Stimulated activated naive CD4-positive, alpha-beta T cell treated with Interleukin-2 at 50 U/mL for 16 hours (primary cell): ENCODE data around the gene ACE.
"Not testable (repeated sequence)": the region's sequence is repeated elsewhere in the genome, so short reads cannot be mapped to it uniquely, and the experiment has no call there.

Experiments used
- DNase-seq: peaks from one replicate; lab custom pipeline; 2025; lab: John Stamatoyannopoulos, UW

The ACE gene

DNA sequence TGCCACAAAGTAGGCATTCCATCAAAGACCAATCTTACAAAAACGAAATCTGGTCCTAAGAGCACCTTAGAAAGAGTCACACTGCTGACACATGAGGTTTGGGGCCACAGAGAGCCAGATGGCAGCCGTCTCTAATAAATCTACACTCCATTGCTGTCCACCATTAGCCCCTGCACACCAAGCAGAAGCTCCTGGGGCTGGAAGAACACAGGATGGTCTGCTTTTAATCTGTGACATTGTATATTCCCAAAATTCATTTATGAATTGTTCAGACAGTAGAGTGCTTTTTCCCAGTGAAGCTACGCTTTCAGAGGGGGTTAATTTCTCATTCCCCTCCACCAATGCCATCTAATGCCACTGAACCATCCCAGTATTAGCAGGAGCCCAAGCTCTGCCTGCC, 32.4 kb upstream of the ACE start:
- DNase-seq, result no peak

DNA sequence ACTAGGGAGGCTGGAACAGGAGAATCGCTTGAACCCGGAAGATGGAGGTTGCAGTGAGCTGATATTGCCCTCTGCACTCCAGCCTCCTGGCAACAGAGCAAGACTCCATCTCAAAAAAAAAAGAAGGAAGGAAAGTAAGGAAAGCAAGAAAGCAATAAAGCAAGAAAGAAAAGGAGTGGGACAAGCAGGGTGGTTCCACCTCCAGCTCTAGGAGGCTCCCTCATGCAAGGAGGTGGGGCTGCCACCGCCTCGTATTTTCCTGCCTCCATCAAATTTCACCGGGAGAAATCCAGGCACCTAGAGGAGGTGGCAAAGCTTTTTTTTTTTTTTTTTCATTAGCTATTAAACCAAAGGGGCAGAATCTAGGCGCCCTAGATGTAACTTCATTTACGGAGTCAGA, 31.8 kb upstream of the ACE start:
- DNase-seq, result no peak

DNA sequence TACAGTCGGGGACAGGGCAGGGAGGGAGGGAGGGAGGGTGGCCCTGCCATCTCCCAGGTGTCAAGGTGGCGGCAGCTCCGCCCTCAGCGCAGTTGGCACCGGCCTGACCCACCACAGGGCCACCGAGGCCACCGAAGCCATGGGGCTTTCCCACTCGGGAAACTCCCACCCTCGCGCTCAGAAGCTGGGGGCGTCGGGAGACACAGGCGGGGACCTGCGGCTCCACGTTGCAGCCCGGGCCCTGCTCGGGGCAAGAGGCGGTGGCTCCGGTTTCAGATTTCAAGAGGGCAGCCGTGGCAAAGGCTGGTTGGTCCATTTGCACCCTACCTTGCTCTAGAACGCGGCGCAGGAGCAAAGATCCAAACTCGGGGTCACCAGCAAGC, 31.3 kb upstream of the ACE start:
- DNase-seq, result peak; percentile 76

DNA sequence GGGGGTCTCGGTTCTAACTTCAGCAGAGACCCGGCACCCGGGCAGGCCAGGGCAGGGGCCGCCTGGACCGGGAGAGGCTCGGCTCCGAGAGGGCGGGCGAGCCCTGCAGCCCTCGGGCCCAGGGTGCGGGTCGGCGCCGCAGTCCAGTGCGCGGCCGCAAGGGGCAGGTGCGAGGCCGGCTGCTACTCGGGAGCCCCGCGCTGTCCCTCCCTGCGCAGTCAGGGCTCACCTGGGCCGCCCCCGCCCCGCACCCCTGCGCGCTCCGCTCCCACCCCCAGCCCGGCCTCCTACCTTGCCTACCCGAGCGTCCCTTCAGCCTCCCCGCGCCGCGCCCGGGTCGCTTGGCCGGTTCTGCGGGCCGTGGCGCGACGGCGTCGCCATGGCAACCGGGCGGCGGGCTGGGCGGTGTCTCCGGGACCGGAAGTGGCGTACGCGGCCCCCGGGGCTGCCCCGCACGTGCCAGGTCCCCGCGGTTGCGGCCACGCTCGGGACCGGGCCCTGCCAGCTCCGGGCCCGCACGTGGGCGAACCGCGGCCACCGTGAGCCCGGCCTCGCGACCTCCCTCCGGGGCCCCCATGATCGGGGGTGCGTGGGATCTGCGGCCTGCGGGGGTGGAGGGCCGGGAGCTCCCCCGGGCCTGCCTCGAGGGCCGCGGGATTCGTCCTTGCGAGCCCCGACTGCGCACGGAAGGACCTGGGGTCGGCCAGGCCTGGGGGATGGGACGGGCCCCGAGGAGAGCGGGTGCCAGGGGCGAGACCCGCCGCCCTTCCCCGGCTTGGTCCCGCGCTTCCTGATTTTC, 30.7 kb upstream of the ACE start, which contains the start of gene CYB561:
CYB561 (minus strand) TSS at position 353 of the 799 bp plus-strand sequence. CDS start 8,759 bp downstream, outside the sequence.
- DNase-seq, result peak; percentile 74

DNA sequence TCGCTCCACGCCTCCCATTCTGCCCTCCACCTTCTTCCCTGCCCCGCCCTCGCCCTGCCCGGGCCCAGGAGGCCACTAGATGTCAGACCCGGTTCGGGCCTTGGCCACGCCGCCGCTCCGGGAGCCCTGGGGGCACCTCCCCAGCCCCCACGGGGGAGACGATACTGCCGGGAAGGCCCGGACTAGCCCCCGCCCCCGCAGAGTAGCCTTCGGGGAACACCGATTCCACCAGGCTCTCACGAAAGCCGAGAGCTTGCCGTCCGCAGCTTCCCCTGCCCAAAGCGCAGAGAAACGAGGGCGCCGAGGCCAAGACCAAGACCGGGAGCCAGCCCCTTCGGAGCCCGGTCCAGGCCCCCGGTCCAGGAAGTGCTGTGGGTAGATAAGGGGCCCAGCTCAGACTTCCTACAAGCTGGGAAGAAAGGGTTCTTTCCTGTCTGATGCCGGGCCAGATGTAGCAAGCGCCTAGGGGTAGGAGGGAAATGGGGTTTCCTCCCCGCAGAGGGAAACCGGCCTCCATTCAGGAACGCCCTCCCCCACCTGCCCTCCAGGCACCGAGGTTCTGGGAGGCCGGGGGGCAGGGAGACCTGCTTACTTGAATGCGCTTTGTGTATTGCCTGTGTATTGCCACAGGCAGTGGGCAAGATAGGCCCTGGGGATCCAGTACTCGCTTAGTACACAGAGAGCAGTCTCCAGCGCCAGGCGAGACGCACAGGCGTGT, 29.9 kb upstream of the ACE start:
- peak; percentile 65 for DNase-seq

DNA sequence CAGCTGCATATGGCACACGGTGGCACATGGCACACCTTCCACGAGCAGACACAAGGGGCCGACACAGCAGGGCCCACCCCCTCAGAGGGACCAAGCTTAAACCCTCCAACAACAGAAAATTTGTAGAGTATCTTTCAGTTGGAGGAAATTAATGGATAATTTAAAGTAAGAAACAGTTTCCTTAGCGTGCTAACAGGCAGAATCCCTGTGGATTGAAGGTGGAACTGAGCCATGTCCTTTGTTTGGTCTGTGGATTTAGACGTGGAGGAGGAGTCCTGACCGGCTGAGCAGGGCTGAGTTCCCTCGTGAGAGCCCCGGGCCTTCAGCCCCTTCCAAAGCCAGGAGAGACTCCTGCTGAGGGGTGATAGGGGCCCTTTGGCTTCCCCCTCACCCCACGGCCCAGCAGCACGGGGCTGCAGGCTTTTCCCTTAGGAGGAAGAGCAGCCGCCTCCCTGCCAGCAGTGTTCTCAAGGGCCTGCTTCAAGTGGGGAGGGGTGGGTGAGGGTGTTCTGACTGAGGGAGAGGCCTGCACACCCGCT, 29.3 kb upstream of the ACE start:
- DNase-seq, result no peak

DNA sequence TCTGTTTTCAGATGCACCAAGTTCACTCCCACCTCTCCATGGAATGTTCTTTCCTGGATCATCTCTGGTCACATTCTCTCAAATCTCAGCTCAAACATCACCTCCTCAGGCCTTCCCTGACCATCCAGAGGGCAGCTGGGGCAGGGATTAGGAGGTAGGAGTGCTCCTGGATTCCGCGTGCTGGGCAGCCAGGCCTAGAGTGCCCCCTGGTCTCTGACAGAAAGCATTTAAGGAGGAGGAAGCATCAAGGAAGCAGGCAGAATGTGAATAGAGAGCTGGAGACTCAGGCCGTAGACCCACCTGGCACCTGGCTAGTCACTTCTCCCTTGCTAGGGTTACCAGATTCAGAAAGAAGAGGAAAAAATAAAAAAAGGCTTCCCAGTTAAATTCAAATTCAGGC, 28.2 kb upstream of the ACE start:
- DNase-seq, result no peak

DNA sequence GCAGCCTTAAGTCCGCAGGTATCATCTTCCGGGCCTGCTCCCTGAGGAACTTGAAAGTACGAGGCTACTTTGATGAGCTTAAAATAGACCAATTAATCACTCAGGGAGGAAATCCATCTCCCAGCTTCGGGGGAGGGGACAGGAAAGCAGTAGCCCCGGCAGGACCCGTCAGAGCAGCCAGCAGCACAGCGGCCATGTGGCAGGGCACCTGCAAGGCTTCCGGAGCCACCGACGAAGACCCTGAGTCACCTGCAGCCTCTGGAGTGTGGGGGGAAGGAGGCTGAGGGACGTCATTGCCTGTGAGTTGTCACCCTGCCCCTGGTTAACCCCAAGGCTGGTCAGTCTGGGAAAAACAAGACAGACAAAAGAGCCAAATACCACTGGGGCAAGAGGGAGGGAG, 26.3 kb upstream of the ACE start:
- peak; percentile 10 for DNase-seq

DNA sequence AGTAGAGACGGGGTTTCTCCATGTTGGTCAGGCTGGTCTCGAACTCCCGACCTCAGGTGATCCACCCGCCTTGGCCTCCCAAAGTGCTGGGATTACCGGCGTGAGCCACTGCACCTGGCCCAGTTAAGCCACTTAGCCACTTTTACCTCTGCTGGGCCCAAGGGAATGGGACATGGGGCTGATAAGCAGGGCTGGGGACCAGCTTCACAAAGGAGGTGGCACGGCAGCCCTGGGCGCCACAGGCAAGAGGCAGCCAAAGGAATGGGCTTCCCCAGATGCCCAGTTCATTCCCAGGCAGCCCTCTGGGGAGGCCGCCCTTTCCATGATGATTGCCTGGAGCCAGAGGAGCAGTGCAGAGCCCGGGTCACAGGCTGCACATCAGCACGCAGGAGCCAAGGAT, 25.7 kb upstream of the ACE start:
- no peak for DNase-seq

DNA sequence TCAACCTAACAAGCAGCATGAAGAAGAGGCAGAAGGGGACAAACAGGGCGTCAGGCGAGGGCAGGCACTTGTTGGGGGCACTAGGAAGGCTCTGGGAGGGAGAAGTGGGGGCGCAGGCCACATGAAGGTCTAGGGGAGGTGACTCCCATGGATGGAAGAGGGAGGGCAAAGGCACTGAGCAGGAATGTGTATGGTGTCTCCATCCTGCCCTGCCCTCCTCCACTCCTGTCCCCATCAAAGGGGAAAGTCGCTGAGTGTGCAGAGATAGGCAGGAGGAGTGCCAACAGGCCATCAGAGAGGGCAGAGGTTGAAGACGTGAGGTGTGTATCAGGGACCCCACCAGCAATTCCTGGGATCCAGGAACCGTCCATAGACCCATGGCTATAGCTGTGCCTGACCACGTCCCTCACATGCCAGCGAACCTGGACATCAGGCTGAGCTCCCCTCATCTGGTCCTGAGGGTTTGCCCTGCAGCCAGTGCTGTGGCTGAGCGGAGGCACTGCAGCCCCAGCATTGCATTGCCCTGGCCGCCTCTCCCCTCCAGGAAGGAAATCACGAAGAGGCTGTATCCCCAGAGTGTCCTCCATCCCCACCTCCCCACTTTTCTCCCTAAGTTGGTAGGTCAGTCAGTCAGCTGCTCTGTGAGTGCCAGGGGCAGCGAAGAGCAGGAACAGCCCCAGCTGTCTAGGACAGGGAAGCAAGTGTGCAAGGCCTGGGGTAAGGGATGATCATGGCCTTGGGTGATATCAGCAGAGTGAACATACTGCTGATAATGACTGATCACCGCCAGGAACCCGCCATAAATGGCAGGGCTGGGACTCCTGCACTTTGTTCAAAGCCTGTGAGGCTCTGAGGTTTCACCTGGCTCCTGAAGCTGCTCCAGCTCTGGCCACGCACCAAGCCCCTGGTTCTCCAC, 24.6 kb upstream of the ACE start:
- no peak for DNase-seq

DNA sequence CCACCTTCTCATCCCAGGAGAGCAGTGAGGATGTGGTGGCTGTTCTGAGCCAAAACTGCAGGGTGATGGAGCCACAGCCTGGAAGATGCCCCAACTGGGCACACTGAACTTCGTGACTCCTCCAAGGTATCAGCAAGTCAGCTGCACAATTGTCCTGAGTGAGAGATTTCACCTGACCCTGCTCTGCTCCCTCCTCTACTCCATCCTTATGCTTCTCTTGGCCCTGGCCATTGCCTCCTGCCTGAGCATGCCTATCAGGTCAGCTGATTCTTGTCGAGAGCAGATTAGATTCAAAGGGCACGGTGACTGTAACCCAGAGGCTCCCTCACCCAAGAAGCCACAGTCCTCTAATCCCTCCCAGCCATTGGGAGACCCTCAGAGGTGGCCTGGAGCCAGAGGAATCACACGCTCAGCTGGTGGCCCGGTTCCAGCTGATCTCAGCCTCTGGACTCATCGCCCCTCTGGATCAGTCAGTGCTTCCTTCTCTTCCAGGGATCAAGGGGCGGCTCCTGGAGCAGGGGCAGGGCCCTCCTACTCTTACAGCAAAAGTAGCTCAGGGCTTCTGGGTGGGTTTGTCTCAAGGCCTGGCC, 23.8 kb upstream of the ACE start:
- no peak for DNase-seq

DNA sequence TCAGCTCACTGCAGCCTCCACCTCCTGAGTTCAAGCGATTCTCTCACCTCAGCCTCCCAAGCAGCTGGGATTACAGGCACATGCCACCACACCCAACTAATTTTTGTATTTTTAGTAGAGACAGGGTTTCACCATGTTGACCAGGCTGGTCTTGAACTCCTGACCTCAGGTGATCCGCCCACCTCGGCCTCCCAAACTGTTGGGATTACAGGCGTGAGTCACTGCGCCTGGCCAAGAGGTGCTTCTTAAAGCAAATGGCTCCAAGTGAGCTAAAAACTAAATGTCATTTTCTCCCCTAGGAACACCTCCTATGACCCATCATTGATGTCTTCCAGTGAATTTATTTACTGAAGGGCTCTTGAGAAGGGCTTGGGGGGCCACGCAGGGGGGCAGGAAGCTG, 22.5 kb upstream of the ACE start:
- not testable (repeated sequence) for DNase-seq

DNA sequence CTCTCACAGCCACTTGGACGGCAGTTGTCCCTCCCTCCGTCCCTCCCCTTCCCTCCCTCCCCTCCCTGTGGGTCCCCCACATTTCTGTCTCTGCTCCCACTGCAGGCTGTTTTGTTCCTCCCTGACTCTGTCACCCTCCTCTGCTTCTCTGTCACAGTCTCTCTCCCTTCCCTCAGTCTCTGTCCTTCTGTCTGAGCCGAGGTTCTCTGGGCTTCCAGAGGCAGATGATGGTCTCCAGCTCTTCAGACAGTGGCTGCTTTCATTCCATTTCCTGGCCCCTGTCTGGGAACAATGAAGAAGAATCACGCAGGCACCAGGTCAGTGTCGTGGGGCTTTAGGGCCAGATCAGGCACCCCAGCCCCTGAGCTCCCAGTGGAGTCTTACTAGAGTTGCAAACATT, 21.9 kb upstream of the ACE start:
- DNase-seq, result no peak

DNA sequence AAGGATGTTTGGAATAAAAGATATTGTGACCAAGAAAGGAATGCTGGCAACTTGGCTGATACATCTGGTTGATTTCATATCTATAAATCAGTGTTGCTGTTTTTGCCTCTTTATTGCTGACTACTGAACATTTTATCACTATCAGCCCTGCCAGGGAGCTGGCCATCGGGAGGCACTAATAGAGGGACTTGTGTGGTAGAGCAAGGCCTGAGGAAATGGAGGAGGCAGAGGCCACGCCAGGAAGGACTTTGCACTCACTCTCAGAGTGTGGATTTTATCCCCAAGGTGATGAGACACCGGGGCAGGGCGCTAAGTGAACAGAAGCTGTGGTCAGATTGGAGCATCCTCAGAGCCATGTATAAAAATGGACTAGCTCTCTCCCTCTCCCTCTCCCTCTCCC, 21.4 kb upstream of the ACE start:
- DNase-seq, result no peak

DNA sequence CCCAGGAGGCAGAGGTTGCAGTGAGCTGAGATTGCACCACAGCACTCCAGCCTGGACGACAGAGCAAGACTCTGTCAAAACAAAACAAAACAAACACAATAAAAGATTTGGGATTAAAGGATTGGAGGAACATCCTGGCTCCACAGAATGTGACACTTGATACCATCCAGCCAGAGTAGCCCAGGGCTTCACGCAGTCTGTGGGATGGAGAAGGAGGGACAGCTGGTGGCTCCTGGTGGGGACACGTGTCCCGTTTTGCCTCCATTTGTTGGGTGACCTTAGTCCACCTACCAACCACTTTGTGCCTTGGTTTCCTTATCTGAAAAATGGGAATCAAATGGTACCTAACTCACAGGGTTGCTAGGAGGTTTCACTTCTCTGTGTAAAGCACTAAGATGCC, 18.4 kb upstream of the ACE start:
- no peak for DNase-seq

DNA sequence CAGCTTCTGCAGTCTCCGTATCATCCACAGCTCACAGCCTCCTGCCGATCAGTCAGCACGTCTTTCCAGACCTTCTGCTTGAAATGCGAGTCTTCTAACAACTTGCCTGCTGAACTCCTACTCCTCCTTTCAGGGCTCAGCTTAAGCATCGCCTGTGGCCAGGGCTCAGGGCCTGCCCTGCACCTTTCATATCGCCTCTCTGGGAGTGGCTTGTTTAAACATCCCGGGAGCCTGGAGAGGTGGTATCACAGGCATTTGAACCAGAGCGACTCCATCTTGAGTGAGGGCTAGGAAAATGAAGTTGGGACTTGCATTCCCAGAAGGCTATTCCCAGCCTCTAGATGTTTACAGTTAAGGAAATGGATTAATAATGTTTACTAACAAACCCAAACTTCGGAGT, 16.8 kb upstream of the ACE start:
- DNase-seq, result no peak

DNA sequence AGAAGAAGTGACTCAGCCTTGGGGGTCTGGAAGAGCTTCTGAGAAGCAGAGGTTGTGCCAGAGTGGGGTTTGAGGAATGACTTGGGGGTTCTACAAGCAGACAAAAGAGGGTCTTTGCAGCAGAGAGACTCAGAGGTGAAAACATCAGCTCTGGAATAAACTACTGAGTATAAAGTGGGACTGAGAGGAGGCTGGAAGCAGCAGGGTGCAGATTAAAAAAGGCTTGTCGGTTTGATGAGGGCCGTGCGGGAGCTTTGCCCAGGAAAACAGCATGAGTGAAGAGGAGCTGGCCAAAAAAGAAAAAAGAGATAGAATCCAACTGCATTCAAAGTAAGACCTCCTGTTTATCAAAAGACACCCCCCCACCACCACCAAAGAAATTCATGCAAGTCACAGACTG, 13.1 kb upstream of the ACE start:
- DNase-seq, result no peak

DNA sequence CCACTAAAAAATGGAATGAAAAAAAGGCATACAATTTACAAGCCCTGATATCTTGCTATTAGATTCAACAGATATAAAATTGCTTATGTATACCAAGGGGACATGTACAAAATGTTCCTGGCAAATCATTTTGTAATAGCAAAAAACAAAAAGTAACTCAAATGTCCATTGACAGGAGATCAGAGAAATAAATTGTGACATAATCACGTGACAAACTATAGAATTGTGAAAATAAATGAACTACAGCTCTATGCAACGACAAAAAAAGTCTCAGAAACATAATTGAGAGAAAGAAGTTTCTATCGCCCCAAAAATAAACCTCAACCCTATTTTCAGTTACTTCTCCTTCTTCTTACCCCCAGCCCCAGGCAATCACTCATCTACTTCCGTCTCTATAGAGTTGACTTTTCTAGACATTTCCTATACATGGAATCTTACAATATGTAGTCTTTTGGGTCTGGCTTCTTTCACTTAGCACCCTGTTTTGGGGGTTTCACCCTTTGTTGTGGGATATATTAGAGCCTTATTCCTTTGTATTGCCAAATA, 12.1 kb upstream of the ACE start:
- DNase-seq, result no peak

DNA sequence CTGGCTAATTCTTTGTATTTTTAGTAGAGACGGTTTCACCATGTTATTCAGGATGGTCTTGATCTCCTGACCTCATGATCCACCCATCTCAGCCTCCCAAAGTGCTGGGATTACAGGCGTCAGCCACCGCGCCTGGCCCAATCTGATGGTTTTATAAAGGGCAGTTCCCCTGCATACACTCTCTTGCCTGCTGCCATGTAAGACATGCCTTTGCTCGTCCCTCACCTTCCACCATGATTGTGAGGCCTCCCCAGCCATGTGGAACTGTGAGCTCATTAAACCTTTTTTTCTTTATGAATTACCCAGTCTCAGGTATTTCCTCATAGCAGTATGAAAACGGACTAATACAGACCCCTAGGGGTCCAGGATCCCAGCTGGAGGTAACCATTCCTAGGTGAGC, 8.8 kb upstream of the ACE start:
- not testable (repeated sequence) for DNase-seq

DNA sequence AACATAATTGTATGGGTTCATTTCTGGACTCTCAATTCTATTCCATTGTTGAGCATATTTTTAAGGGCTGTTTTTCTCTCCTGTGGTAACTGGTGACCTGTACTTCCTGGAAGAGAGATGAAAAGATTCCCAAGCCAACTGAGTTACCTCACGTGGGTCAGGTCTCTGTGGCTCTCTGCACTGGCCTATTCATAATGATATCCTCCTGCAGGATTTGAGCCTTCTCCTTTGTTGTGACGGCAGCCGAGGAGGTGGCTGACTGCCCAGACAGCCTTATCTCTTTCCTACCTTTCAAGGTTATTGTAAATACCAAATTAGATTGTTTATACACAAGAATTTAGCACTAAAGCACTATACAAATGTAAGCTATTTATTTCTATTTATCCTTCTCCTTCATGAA, 2.7 kb upstream of the ACE start:
- DNase-seq, result no peak

DNA sequence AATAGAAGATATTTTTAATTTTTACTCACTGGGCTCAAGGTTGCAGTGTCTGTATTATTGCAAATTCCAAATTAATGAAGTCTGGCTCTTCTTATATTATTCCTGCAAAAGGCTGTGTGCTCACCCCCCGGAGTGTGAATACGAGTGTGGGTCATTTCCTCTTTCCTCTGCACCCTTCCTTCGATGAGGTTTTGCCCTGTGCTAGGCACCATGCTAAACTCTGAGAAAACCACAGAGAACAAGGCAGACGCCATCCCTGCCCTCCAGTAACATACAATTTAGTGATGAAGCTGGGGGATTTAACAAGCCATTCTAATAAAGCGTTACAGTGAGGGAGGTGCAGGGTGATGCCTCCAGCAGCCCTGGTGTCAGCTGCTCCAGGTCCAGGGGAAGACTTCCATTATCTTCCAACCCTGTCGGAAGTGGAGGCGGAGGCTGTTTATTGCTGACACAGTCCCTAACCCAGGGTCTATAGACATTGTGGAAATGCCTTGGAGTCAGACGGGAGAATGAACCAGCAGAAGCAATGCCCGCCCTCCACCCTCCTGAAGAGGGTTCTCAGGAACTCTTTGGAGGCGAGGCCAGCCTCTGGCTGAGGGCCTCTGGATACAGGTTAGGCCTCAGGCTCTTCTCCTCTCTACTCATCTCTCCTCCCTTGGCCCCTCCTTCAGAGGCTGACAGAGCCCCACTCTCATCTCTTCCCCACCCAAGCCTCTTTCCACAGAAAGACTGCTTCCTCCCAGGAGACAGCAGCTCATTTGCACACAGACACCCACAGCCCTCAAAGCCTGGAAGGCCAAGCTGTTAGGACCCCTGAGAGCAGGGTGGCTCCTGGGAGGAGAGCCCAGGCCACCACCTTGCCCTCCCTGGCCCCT, 2.0 kb upstream of the ACE start:
- no peak for DNase-seq
